MM.1S (cell line): ENCODE results near the gene ARHGAP30.

Experiments used
- DNase-seq: peaks from one replicate; pipeline ENCODE4 v3.0.0-alpha.2; 2015
- H2AFZ ChIP-seq: fragments of 300-600 bp; sonication (generic); 2 replicates; pipeline ENCODE4 v1.6.0; 2016; ENCODE audit warnings: antibody characterized with exemption, low read length
- H3F3A ChIP-seq: fragments of 300-600 bp; sonication (generic); 2 replicates; pipeline ENCODE4 v1.6.1; 2016; ENCODE audit warnings: mild to moderate bottlenecking, antibody characterized with exemption, low read length, moderate library complexity, mixed read lengths; ENCODE audit not compliant: insufficient read depth
- H3K27ac ChIP-seq: fragments of 300-600 bp; sonication (generic); 2 replicates; pipeline ENCODE4 v1.5.1; 2016; ENCODE audit warnings: mild to moderate bottlenecking, low read length
- H3K27me3 ChIP-seq: fragments of 300-600 bp; sonication (generic); replicated peaks from 2 replicates; pipeline ENCODE4 v1.6.0; 2016; ENCODE audit warnings: low read length; ENCODE audit not compliant: insufficient read depth
- H3K36me3 ChIP-seq: fragments of 300-600 bp; sonication (generic); replicated peaks from 2 replicates; pipeline ENCODE4 v1.6.1; 2016; ENCODE audit warnings: mild to moderate bottlenecking, low read length, mixed read lengths; ENCODE audit not compliant: insufficient read depth
- H3K4me1 ChIP-seq: fragments of 300-600 bp; sonication (generic); 2 replicates; pipeline ENCODE4 v1.6.1; 2016; ENCODE audit warnings: low read length, mixed read lengths
- H3K4me2 ChIP-seq: fragments of 300-600 bp; sonication (generic); 2 replicates; pipeline ENCODE4 v1.6.0; 2016; ENCODE audit warnings: low read depth, low read length
- H3K4me3 ChIP-seq: fragments of 300-600 bp; sonication (generic); 2 replicates; pipeline ENCODE4 v1.5.1; 2016; ENCODE audit warnings: low read length, mixed read lengths
- H3K79me2 ChIP-seq: fragments of 300-600 bp; sonication (generic); 2 replicates; pipeline ENCODE4 v1.6.1; 2016; ENCODE audit warnings: mixed run types, low read length, mixed read lengths
- H3K9ac ChIP-seq: fragments of 300-600 bp; sonication (generic); 2 replicates; pipeline ENCODE4 v1.6.1; 2016; ENCODE audit warnings: low read length, mixed read lengths
- H3K9me2 ChIP-seq: fragments of 300-600 bp; sonication (generic); replicated peaks from 2 replicates; pipeline ENCODE4 v1.6.1; 2016; ENCODE audit warnings: mild to moderate bottlenecking, low read length, mixed read lengths; ENCODE audit not compliant: insufficient read depth
- H3K9me3 ChIP-seq: fragments of 300-600 bp; sonication (generic); replicated peaks from 2 replicates; pipeline ENCODE4 v1.6.1; 2016; ENCODE audit warnings: mild to moderate bottlenecking, low read length, mixed read lengths; ENCODE audit not compliant: insufficient read depth
- H4K20me1 ChIP-seq: fragments of 300-600 bp; sonication (generic); 2 replicates; pipeline ENCODE4 v1.6.1; 2016; ENCODE audit warnings: mild to moderate bottlenecking, low read length, moderate library complexity, mixed read lengths; ENCODE audit not compliant: insufficient read depth
- CTCF ChIP-seq: fragments of 300-600 bp; sonication (generic); IDR thresholded peaks from 2 replicates; pipeline ENCODE4 v1.5.1; 2016; ENCODE audit warnings: antibody characterized with exemption, low read length, mixed read lengths
- EZH2 ChIP-seq: fragments of 300-600 bp; sonication (generic); optimal IDR thresholded peaks from 2 replicates; pipeline ENCODE3; 2017; ENCODE audit warnings: low read depth, mild to moderate bottlenecking, antibody characterized with exemption, low read length, mixed read lengths
- EZH2phosphoT487 ChIP-seq: fragments of 300-600 bp; sonication (generic); IDR thresholded peaks from 2 replicates; pipeline ENCODE4 v1.6.1; 2018; ENCODE audit warnings: antibody characterized with exemption, low read length

ARHGAP30 gene

GRCh38 chr1:161071886-161072371 lies 2.2 kb upstream of the ARHGAP30 start:
- DNase-seq: peak; percentile 74
- H3K9me3 ChIP-seq: no peaks in the 10 kb centered on the region
- no peak overlapping the region for H3K4me2 ChIP-seq

GRCh38 chr1:161070761-161071160 lies 1.1 kb upstream of the ARHGAP30 start:
- peak overlapping the region; percentile 22; the same call in 1 of the 2 replicates for H2AFZ ChIP-seq
- no peak for DNase-seq
- TF ChIP-seq EZH2 (no peak), CTCF (no peak), EZH2phosphoT487 (no peak)
- H3K27ac ChIP-seq: peak overlapping the region; percentile 94
- peak overlapping the region; percentile 90; the same call in 1 of the 2 replicates for H3K4me2 ChIP-seq
- peaks cover 25% of the 10 kb centered on the region for H3F3A ChIP-seq
- peaks cover 39% of the 10 kb centered on the region for H3K79me2 ChIP-seq
- H3K36me3 ChIP-seq: no peaks in the 10 kb centered on the region
- no peaks in the 10 kb centered on the region for H4K20me1 ChIP-seq
- H3K27me3 ChIP-seq: no peaks in the 10 kb centered on the region
- peak overlapping the region; percentile 97; the same call in 1 of the 2 replicates for H3K9ac ChIP-seq
- H3K4me3 ChIP-seq: no peak overlapping the region
- no peaks in the 10 kb centered on the region for H3K9me3 ChIP-seq
- H3K4me1 ChIP-seq: peaks cover 33% of the 10 kb centered on the region
- H3K9me2 ChIP-seq: no peaks in the 10 kb centered on the region

More at GRCh38 chr1:161071886-161072371, 2.2 kb upstream of the ARHGAP30 start:
- Histone ChIP-seq H3F3A (peaks cover 25% of the 10 kb centered on the region), H3K4me3 (no peak overlapping the region), H2AFZ (no peak overlapping the region), H4K20me1 (no peaks in the 10 kb centered on the region), H3K27ac (no peak overlapping the region), H3K9ac (no peak overlapping the region), H3K9me2 (no peaks in the 10 kb centered on the region), H3K79me2 (peaks cover 28% of the 10 kb centered on the region), H3K36me3 (no peaks in the 10 kb centered on the region), H3K27me3 (no peaks in the 10 kb centered on the region), H3K4me1 (peaks cover 25% of the 10 kb centered on the region)
- TF ChIP-seq EZH2: no peak
- peak; percentile 67 for TF ChIP-seq CTCF

GRCh38 chr1:161069241-161069640 lies 450 bp downstream of the ARHGAP30 start:
- H2AFZ ChIP-seq: peak overlapping the region; percentile 36; the same call in 1 of the 2 replicates
- peak overlapping the region; percentile 94 for H3K4me3 ChIP-seq
- H3K4me2 ChIP-seq: peak overlapping the region; percentile 90
- no peaks in the 10 kb centered on the region for H3K9me3 ChIP-seq
- H4K20me1 ChIP-seq: no peaks in the 10 kb centered on the region
- H3K9me2 ChIP-seq: no peaks in the 10 kb centered on the region
- no peak for TF ChIP-seq EZH2phosphoT487
- no peak for TF ChIP-seq CTCF
- no peak for TF ChIP-seq EZH2
- H3K27me3 ChIP-seq: no peaks in the 10 kb centered on the region
- H3K4me1 ChIP-seq: peaks cover 42% of the 10 kb centered on the region
- no peaks in the 10 kb centered on the region for H3K36me3 ChIP-seq
- H3K9ac ChIP-seq: peak overlapping the region; percentile 97
- no peak for DNase-seq
- peaks cover 31% of the 10 kb centered on the region for H3F3A ChIP-seq
- peak overlapping the region; percentile 94 for H3K27ac ChIP-seq
- peaks cover 53% of the 10 kb centered on the region for H3K79me2 ChIP-seq
